Brain pericyte (primary cell): ENCODE results near the gene MRPL34.
"Not testable (repeated sequence)": the region's sequence is repeated elsewhere in the genome, so short reads cannot be mapped to it uniquely, and the experiment has no call there.

Experiments used
- DNase-seq: peaks from one replicate; pipeline ENCODE4 v3.0.0-alpha.2; 2012; ENCODE audit warnings: low read depth, low spot score

MRPL34 gene

DNA sequence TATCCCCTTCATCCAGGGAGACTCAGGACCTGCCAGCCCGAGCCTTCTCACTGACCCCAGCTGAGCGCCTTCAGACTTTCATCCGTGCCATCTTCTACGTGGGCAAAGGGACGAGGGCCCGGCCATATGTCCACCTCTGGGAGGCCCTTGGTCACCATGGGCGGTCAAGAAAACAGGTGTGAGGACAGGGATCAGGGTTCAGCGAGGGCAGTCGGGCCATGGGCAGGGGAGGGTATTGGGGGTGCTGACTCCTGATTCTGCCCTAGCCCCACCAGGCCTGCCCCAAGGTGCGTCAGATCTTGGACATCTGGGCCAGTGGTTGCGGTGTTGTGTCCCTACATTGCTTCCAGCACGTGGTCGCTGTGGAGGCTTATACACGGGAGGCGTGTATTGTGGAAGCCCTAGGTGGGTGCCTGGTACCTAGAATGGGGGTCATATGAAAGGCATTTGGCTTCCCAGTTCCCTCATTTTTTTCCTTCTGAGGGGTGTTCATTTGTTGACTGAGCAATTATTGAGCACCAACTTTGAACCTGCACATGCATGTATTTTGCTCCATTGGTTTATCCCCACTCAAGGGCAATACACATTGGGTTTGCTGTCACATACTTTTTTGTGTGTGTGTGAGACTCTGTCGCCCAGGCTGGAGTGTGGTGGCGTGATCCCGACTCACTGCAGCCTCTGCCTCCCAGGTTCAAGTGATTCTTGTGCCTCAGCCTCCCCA, 20.1 kb upstream of the MRPL34 start:
- DNase-seq: no peak

DNA sequence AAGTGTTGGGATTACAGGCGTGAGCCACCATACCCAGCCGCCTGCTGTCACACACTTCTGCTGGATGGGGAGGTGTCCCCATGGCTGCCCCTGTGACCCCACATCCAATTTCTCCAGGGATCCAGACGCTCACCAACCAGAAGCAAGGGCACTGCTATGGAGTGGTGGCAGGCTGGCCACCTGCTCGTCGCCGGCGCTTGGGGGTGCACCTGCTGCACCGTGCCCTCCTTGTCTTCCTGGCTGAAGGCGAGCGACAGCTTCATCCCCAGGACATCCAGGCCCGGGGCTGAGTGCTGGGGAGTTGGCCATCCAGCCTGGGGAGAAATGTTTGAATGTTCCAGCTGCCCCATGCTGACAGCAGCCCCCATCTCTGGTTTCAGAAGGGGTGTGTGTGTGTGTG, 19.4 kb upstream of the MRPL34 start:
- no peak for DNase-seq

DNA sequence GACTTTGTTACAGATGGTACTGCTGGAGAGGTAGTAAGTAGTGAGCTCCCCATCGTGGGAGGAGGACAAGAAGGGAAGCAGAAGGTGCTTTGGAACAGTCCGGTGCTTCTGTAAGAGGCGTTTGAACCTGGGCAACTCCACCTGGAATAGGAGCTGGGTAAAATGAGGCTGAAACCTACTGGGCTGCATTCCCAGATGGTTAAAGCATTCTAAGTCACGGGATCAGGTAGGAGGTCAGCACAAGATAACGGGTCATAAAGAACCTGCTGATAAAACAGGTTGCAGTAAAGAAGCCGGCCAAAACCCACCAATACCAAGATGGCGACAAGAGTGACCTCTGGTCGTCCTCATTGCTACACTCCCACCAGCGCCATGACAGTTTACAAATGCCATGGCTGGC, 18.9 kb upstream of the MRPL34 start:
- DNase-seq: no peak

DNA sequence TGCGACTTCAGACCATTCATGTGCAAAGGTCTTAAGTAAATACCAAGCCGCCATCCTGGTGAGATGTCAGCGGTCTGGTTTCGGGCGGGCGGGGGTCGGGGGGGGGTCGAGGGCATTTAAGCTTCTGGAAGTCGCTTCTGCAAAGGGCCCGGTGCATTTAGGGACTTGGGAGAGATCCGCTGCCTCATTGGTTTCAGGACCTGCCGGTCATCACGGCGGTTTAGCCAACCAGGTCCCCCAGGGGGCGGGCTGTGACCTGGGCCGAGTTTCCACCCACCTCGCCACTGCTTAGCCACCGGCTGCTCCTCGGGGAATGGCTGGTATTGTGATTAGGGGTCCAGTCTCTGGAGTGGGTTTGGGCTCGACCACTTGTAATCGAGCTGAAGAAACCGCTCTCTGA, 16.2 kb upstream of the MRPL34 start:
- DNase-seq: no peak

DNA sequence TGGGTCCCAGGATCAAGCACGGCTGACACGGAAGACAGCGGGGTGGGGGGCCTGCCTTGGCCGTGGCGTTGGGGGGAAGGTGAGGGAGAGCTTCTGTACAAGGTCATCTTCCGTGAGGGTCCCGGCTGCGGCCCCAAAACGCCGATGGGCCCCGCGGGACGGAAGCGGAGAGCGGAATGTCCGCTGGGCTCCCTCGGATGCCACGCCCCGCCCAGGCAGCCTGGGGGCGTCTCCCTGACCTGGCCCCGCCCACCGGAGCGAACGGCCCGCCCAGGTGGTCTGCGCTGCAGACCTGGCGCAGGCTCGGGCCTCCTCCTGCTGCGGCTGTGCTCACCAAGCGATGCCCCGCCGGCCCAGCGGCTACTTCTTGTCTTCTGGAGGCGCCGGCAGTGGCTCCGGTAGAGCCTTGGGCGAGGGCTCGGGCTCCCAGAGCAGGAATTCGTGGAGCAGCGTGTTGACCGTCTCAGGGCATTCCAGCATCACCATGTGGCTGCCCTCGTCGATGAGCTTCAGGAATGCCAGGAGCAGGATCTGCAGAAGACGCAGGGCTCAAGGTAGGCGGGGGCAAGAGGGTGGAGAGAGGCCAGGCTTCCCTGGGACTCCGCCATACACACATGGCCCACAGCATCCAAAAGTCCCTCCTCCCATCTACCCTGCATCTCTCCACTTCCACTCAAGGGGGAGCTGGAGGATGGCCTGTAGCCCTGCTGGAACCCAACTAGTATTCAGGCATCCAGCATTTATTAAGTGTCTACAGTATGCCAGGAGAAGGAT, 13.2 kb upstream of the MRPL34 start:
- peak; percentile 61 for DNase-seq

DNA sequence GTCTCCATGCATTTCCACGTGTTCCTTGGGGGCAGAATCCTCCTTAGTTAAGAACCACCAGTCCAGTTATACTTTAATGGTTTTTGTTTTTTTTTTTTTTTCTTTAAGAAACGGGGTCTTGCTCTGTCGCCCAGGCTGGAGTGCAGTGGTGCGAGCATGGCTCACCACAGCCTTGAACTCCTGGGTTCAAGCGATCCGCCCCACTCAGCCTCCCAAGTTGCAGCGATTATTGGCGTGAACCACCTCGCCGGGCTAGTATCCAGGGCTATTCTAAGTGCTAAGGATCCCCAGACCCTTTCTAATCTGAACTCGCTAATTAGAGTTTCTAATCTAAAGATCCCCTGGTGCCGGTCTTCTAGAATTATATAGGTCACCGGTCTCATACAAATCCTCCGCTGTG, 12.1 kb upstream of the MRPL34 start:
- DNase-seq: no peak

DNA sequence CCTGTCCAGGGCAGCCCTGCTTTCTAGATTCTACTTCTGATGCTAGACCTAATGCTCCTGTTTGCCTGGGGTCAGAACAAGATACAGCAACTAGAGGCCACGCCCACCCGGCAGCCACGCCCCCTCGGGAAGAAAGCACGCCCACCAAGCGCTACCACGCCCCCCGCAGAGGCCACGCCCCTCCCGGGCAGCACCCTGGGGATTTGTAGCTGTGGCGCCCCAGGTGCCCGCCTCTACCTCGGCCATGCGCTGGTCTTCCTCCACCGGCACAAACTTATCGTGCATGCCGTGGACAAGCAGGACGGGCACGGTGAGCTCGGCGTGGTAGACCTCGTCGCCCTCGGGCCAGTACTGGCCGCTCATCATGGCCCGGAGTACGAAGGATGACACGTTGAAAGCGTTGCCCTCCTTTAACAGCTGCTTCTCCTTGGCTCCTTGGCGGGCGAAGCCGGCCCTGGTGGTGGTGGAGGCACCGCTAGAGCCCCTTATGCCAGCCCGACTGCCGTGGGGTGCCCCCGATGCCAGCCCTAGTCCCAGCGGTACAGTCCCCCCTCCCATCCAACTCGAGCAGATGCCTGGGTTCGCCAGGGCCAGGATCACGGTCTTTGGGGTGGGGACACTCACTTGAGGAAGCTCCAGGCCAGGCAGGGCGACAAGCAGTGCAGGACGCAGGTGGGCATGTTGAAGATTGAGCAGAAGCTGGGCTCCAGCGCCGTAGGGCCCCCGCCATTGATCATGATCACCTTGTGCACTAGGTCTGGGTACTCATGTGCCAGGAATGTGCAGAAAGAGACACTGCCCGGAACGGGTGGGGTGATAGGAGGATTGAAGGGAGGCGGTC, 11.4 kb upstream of the MRPL34 start:
- DNase-seq: no peak

DNA sequence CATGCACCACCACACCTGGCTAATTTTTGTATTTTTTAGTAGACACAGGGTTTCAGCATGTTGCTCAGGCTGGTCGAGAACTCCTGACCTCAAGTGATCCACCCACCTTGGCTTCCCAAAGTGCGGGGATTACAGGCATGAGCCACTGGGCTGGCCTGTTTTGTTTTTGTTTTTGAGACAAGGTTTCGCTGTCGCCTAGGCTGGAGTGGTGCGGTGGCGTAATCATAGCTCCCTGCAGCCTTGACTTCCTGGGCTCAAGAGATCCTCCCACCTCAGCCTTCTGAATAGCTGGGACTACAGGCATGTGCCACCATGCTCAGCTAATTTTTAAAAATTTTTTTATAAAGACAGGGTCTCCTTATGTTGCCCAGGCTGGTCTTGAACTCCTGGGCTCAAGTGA, 10.1 kb upstream of the MRPL34 start:
- not testable (repeated sequence) for DNase-seq

DNA sequence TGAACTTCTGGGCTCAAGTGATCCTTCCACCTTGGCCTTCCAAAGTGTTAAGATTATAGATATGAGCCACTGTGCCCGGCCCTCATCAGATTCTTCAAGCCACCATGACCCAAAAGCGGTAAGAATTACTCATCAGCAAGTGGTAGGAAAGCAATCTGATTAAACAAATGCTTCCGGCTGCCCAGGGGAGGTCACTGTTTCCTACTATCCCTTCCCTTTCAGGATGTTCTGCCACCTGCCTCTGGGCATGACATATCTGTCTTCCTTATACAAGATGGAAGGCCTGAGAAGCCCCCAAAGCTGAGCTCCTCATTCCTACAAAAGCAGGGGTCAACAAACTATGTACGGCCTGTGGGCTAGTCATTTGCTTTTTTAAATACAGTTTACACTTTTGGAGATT, 9.4 kb upstream of the MRPL34 start:
- DNase-seq: no peak

DNA sequence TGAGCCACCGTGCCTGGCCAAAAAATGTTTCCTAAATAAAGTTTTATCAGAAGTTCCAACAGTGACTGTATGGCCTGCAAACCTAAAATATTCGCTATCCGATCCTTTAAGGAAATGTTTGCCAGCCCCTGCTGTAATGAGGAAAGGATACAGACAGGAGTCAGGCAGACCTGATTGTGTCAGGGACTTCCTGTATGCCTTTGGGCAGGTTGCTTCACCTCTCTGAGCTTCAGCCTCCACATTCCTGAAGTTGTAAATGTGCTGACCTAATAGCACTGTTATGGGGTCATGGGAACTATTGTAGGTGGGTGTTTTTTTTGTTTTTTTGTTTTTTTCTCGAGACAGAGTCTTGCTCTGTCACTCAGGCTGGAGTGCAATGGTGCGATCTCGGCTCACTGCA, 8.7 kb upstream of the MRPL34 start:
- no peak for DNase-seq

DNA sequence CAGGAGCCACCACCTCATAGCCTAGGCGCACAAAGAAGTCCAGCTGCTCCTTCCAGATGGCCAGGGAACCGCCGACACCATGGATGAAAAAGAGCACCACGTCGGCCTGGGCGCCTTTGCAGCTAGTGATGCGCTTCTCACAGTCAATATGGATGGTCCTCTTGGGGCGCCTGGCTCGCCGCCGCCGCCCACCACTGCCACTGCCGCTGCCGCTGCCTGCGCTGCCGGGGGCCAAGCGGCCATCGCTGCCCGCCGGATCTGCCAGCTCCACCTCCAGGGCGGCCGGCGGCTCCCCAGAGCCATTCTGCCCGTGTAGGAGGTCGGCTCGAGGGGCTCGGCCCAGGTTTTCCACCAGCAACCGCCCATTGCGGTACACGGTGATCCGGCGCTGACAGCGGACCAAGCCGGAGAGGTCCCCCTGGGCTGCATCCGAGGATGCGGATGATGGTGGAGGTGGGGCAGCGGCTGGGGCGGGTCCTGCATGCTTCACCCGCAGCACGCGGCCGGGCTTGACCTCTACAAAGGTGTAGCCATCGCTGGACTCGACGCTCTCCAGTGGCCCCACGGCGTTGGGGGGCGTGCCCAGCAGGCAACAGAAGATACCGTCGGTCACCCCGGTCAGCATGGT, 4.6 kb upstream of the MRPL34 start:
- no peak for DNase-seq

DNA sequence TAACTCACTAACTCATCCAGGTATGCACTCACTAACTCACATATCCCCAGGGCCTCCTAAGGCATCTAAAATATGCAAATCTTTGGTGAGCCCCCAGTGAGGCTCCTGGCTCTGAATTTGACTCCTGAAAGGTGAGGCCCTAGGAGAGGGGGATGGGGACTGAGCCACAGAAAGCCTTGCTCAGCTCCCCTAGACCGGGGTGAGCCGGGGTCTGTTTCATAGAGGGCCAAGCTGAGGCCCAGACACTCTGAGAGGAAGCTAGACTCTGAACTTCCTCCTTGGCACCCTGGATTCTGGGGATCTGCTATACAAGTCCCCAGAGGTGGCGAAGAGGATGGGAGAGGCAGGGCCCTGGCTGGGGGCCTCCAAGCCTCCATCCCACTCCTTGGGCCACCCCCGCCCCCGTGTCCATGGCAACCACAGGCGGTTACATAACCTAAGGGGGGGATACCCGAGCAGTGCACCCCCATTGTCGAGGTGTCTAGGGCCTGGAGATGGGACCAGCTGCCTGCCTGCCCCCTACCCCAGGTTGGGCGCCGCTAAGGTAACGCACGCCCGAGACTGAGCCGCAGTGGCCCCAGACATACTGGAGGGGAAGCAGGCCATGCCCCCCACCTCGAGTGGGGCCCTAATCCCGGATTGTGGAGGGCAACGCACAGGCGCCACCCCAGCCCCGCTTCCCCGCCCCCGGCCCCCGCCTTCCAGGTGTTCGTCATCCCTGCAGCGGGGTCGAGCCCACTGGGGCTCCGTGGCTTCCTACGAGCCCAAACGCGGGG, 3.1 kb upstream of the MRPL34 start:
- no peak for DNase-seq

DNA sequence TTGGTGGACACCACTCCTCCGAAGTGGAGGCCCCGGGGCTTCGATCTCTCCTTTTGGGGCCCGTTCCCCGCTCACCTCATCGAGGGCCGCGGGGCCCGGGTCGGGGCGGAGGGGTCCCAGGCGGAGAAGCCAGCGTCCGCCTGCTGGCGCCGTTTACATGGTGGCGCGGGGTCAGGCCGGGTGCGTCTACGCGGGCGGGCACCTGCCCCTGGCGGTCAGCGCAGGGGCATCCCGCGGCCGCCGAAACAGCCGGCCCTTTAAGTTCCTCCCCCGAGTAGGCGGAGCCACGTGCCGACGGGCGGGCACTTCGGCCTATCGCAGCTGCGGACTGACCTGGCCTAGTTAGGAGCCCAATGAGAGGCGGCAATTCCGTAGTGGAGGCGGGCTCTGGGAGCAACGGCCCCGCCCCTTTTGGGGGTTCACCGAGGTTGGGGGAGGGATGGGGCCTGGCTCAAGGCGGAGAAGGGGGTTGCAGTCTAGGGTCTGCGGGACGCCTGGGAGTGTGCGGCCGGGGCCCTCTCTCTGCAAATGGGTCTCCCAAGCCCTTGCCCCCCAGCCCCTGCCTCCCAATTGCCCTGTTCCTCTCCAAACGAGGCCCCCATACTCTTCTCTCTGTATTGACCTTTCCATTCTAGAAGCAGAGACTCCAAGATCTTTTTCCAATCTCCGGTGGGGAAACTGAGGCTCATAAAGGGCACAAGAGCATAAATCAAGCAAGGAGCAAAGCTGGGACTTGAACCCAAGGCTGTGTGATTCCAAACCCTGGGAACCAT, 2.3 kb upstream of the MRPL34 start, which contains the start of gene ABHD8:
Gene ABHD8 (minus strand): TSS at position 259 of the 773 bp plus-strand sequence. CDS start 1,809 bp downstream, outside the sequence.
- DNase-seq: peak; percentile 85

DNA sequence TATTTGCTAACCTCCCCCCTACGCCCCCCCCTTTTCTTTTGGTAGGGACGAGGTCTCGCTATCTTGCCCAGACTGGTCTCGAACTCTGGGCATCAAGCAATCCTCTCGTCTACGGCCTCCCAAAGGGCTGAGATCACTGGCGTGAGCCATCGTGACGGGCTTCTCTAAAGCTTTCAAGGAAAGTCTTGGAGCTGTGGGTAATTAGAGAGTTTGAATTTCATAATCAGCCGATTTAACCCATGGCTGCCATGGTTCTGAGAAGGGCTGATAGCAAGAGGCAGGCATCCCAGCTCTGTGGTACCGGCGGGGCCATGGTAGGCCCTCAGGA, 1.8 kb upstream of the MRPL34 start:
- DNase-seq: no peak

DNA sequence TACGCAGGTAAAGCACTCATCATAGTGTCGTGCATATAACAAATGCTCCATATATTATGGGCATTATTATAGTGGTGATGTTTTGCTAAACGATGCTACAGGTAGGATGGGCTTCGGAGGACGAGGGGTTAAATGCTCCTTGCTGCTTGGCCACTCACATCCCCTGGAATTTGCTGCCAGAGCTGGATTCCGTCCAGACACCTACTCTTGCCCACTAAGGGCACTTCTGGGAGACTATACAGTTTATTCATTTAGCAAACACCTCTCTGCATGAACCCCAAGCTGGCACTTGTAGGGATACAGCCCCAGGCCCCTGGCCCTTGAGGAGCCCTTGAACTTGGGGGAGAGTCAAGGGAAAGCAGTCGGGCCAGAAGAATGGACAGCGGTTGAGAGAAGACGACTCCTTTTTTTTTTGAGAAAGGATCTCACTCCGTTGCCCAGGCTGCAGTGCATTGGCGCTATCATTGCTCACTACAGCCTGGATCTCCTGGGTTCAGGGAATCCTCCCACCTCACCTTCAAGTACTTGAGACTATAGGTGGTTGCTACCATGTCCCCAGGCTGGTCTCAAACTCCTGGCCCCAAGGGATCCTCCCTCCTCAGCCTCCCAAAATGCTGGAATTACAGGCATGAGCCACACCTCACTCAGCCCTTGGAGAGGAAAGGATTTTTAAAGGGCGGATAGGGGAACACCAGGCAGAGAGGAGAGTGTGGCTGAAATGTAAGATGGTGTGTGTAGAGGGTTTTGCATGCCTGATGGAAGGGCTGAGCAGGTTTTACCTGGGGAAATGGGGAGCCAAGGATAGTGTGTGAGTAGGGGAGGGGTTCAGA, 1.1 kb upstream of the MRPL34 start:
- DNase-seq: no peak

DNA sequence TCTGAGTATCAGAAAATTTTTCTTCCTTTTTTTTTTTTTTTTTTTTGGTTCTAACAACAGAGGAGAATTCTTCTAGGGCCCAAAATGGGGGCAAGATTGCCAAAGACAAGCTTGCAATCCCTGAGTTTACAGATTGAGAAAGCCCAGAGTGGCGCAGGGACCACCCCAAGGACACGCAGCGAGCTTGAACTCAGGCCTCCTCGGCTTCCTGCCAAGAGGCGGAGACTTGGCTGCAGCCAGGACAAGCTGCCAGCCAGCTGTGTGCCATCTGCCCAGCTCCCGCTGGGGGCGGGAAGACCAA, 506 bp upstream of the MRPL34 start:
- DNase-seq: no peak

DNA sequence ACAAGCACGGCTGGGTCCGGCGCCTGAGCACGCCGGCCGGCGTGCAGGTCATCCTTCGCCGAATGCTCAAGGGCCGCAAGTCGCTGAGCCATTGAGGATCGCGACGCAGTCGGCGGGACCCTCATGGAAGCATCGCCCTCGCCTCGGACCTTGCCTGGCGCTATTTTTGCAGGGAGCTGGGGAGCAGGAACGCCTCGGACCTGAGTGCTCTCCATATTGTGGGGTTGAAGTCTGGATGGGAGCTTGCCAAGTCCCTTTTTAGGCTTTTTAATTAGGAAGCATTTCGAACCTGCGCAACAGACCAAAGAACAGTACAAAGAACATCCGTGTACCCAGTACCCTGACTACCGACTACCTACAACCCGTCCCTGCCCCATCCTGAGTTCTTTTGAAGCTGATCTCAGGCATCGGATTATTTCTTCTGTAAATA, 628 bp downstream of the MRPL34 start:
- no peak for DNase-seq

DNA sequence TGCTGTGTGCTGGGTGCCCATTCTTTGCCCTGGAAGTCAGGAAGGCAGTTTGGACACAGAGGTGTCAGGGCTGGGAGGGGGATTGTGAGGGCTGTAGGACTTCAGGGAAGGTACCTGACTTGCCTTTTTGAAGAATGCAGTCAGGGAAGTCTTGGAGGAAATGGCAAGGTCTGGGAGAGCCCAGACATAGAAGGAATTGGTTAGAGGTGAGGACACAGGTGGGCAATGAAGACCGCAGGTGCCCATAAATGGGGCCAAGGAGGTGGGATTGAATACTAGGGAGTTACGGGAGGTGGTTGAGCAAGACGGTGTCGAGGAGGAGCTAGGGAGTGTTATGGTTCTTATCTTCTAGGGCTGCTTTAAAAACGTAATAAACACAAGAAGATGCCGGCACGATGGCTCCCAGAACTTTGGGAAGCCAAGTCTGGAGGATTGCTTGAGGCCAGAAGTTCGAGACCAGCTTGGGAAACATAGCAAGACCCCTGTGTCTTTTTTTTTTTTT, 2.3 kb downstream of the MRPL34 start:
- DNase-seq: no peak

DNA sequence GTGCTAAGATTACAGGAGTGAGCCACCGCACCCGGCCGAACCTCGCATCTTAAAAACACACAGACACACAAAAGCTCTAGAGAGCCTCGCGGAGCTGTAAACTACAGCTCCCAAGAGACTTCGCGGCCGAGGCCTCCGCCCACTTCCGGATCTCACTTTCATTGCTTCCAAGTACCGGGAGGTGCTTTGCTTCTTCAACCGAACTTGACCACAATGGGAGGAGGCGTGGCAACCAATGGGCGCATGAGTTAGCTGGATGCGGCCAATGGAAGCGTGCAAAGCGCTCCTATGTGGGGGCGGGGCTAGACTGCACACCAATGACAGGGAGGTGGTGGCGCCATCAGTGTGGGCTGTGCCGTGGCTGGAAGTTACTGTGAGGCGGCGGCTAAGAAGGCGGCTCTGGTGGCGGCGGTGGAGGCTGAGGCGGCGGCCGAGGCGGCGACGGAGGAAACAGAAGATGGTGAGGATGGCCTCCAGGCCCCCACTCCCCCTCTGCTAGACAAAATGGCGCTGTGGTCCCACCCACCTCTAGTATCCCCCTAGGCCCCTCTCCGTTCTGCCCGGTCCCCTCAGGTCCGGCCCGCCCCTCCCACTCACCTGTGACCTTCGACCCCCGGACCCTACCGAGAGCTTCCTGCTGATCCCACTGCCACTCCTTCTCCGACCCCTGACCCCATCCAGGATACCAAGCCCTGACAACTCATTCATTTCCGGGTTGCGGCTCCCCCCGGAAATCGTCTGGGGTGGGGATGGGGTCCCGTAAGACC, 3.7 kb downstream of the MRPL34 start, which contains the start of gene DDA1:
Gene DDA1 (plus strand): TSS at position 366 of the 767 bp plus-strand sequence. CDS start 92 bp downstream, at position 458.
- DNase-seq: peak; percentile 99
